CD14-positive monocyte (primary cell): ENCODE results near the gene NLN. TPM values are rescaled to one million over a fixed set of nuclear protein-coding genes. Genes with fewer than 3 reads are reported as not detected.
A peak's percentile ranks its signal among the peaks of the same experiment; 100 is the strongest.

Source experiments
- DNase-seq, 3 donors: peaks; one replicate each; pipeline ENCODE4 v3.0.0-alpha.2; 2011 to 2022
- H2AFZ ChIP-seq: 2 replicates; pipeline ENCODE4 v1.6.0; 2012; ENCODE audit warnings: mild to moderate bottlenecking, low read depth, low read length, inconsistent platforms; ENCODE audit not compliant: insufficient read depth, poor library complexity, severe bottlenecking
- H3K27ac ChIP-seq, 2 donors: 1 replicate in 1 of 2; 2 replicates in 1 of 2; pipeline ENCODE4 v1.5.1; 2012 to 2013; ENCODE audit warnings: low read length in 2 of 2, control low read depth in 1 of 2, inconsistent platforms in 1 of 2, low read depth in 1 of 2, mild to moderate bottlenecking in 1 of 2
- H3K27me3 ChIP-seq, 2 donors: one replicate each; pipeline versions ENCODE4 v1.6.0 to v1.6.1; 2011 to 2013; ENCODE audit warnings: low read length in 2 of 2; ENCODE audit not compliant: control insufficient read depth in 2 of 2, insufficient read depth in 2 of 2
- H3K36me3 ChIP-seq, 2 donors: replicated peaks in 1 of 2; 1 replicate in 1 of 2; 2 replicates in 1 of 2; pipeline versions ENCODE4 v1.5.1 to v1.6.1; 2012 to 2013; ENCODE audit warnings: low read length in 2 of 2, control low read depth in 1 of 2, inconsistent platforms in 1 of 2, mild to moderate bottlenecking in 1 of 2; ENCODE audit not compliant: insufficient read depth in 2 of 2, control insufficient read depth in 1 of 2
- H3K4me1 ChIP-seq, 2 donors: 1 replicate in 1 of 2; 2 replicates in 1 of 2; pipeline versions ENCODE4 v1.5.1 to v1.6.1; 2012 to 2013; ENCODE audit warnings: low read length in 2 of 2, control low read depth in 1 of 2, inconsistent platforms in 1 of 2, mild to moderate bottlenecking in 1 of 2, moderate library complexity in 1 of 2; ENCODE audit not compliant: insufficient read depth in 2 of 2, control insufficient read depth in 1 of 2
- H3K4me2 ChIP-seq: replicated peaks from 2 replicates; pipeline ENCODE3; 2012; ENCODE audit warnings: low read length, moderate library complexity, mild to moderate bottlenecking; ENCODE audit not compliant: poor library complexity, severe bottlenecking; ENCODE audit errors: extremely low read depth
- H3K4me3 ChIP-seq, 3 experiments: fragments of 200-600 bp in 1 of 3; sonication (generic) in 1 of 3; replicated peaks in 1 of 3; 1 replicate in 2 of 3; 2 replicates in 1 of 3; pipeline ENCODE4 v1.5.1; 2011 to 2013; ENCODE audit warnings: low read length in 3 of 3, mild to moderate bottlenecking in 3 of 3, control low read depth in 2 of 3, low read depth in 2 of 3, inconsistent platforms in 1 of 3, moderate library complexity in 1 of 3
- H3K79me2 ChIP-seq: 2 replicates; pipeline ENCODE4 v1.6.0; 2012; ENCODE audit warnings: mild to moderate bottlenecking, control low read depth, inconsistent platforms, low read length, moderate library complexity; ENCODE audit not compliant: insufficient read depth
- H3K9ac ChIP-seq: 2 replicates; pipeline ENCODE4 v1.6.0; 2017; ENCODE audit warnings: low read length, mild to moderate bottlenecking; ENCODE audit not compliant: insufficient read depth, poor library complexity, severe bottlenecking
- H3K9me3 ChIP-seq, 2 donors: replicated peaks in 1 of 2; 1 replicate in 1 of 2; 2 replicates in 1 of 2; pipeline versions ENCODE4 v1.5.1 to v1.6.1; 2012 to 2013; ENCODE audit warnings: low read length in 2 of 2, control low read depth in 1 of 2; ENCODE audit not compliant: control insufficient read depth in 1 of 2, insufficient read depth in 1 of 2
- H4K20me1 ChIP-seq: 2 replicates; pipeline ENCODE4 v1.6.0; 2012; ENCODE audit warnings: mild to moderate bottlenecking, low read length, control low read depth, moderate library complexity; ENCODE audit not compliant: insufficient read depth
- H3K27ac Mint-ChIP-seq, 7 donors: one replicate each; pipeline ENCODE4 v1.8.0; 2020; ENCODE audit warnings: mild to moderate bottlenecking in 7 of 7, mixed read lengths in 7 of 7, moderate library complexity in 6 of 7, inconsistent platforms in 2 of 7
- H3K27me3 Mint-ChIP-seq, 3 donors: one replicate each; pipeline ENCODE4 v1.8.0; 2021 to 2022; ENCODE audit warnings: low read depth in 3 of 3, mild to moderate bottlenecking in 3 of 3, mixed read lengths in 3 of 3, moderate library complexity in 3 of 3, inconsistent platforms in 1 of 3
- H3K36me3 Mint-ChIP-seq, 2 donors: one replicate each; pipeline ENCODE4 v1.8.0; 2020; ENCODE audit warnings: mixed read lengths in 2 of 2, inconsistent platforms in 1 of 2, mild to moderate bottlenecking in 1 of 2
- H3K4me1 Mint-ChIP-seq: one replicate; pipeline ENCODE4 v1.8.0; 2020; ENCODE audit warnings: mild to moderate bottlenecking, mixed read lengths
- H3K4me3 Mint-ChIP-seq, 2 donors: one replicate each; pipeline ENCODE4 v1.8.0; 2020; ENCODE audit warnings: mild to moderate bottlenecking in 2 of 2, mixed read lengths in 2 of 2, moderate library complexity in 1 of 2
- H3K9me3 Mint-ChIP-seq, 7 donors: one replicate each; pipeline ENCODE4 v1.8.0; 2020 to 2022; ENCODE audit warnings: mixed read lengths in 7 of 7, mild to moderate bottlenecking in 6 of 7, moderate library complexity in 6 of 7, inconsistent platforms in 2 of 7
- CTCF ChIP-seq: fragments of 200-600 bp; IDR thresholded peaks from one replicate; pipeline ENCODE4 v1.8.0; 2022; ENCODE audit warnings: antibody characterized with exemption, mild to moderate bottlenecking
- WGBS: methylation state at CpG from one replicate; pipeline ENCODE4 v1.1.5; 2013; ENCODE audit warnings: missing lambda C conversion rate; ENCODE audit not compliant: insufficient coverage; 5-methylcytosine and 5-hydroxymethylcytosine counted together
- intact Hi-C, 2 donors: fragments of 100-400 bp; cut with micrococcal nuclease; formaldehyde crosslinking; loops; one replicate each; pipeline versions ENCODE4 v1.15.0 to v1.15.1; 2023
- polyA plus RNA-seq, 3 donors: library from polyadenylated mRNA; depleted of rRNA in 1 of 3; unstranded in 2 of 3; stranded (reverse) in 1 of 3; fragments of 300-500 nt in 2 of 3; fragments of >200 nt in 1 of 3; fragmentation: Illumina TruSeq in 2 of 3; gene quantifications; 1 replicate in 2 of 3; 2 replicates in 1 of 3; pipeline ENCODE4 v1.2.3, GENCODE V29; 2012 to 2021

The NLN gene
- polyA plus RNA-seq, 3 donors, result 8.7 to 39.2 (median 17.7) TPM

DNA sequence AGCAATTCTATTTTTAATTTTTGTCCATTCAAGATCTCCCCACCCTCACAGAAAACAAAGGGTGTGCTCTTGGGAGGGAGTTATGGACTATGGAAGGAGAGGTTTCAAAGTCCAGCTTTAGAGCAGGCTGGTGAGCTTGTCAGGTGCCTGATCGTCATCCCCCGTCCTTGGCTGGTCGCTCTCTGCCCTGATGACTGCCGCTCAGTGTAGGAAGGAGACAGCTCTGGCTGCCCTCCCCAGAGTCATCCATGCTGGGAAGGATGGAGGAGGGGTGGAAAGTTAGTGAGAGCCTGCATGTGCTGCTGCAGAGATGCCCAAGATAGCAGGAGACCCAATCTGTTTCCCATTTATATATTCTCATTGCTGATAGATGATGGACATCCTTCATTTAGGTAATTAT is 96.6 kb downstream of the NLN start:
- H3K4me3 Mint-ChIP-seq, result no peak overlapping the region
- Histone ChIP-seq H3K4me2 (no peak overlapping the region), H3K4me3 (no peak overlapping the region), H3K36me3 (peaks cover 3 to 14% of the 10 kb centered on the region in 2 donors), H3K27me3 (no peaks in the 10 kb centered on the region), H3K9me3 (no peaks in the 10 kb centered on the region), H3K79me2 (no peaks in the 10 kb centered on the region), H2AFZ (no peak overlapping the region), H3K27ac (no peak overlapping the region), H4K20me1 (no peaks in the 10 kb centered on the region), H3K9ac (no peak overlapping the region), H3K4me1 (peaks cover 43 to 59% of the 10 kb centered on the region in 2 donors)
- 100% methylated on average over 4 of the region's 4 CpGs for WGBS
- peak overlapping the region in 1 of 7 donors; percentile 43 for H3K27ac Mint-ChIP-seq
- H3K27me3 Mint-ChIP-seq, result peaks cover 0 to 2% (median 0%) of the 10 kb centered on the region in 3 donors
- H3K4me1 Mint-ChIP-seq, result peaks cover 59% of the 10 kb centered on the region
- no peaks in the 10 kb centered on the region for H3K9me3 Mint-ChIP-seq
- peaks cover 40 to 50% of the 10 kb centered on the region in 2 donors for H3K36me3 Mint-ChIP-seq
- no peak for DNase-seq
- TF ChIP-seq CTCF, result no peak
- intact Hi-C loops, result no loop called here

GRCh38 chr5:65819215-65819904 is 97.4 kb downstream of the NLN start:
- H3K9me3 Mint-ChIP-seq, result no peaks in the 10 kb centered on the region
- Histone ChIP-seq H3K4me3 (peak overlapping the region in 1 of 3 experiments; percentile 19), H3K9me3 (no peaks in the 10 kb centered on the region), H4K20me1 (no peaks in the 10 kb centered on the region), H3K36me3 (peaks cover 3 to 7% of the 10 kb centered on the region in 2 donors), H2AFZ (peak overlapping the region; percentile 19), H3K79me2 (no peaks in the 10 kb centered on the region), H3K4me1 (peaks cover 43 to 59% of the 10 kb centered on the region in 2 donors), H3K9ac (no peak overlapping the region), H3K27me3 (no peaks in the 10 kb centered on the region), H3K4me2 (peak overlapping the region; percentile 40), H3K27ac (peak overlapping the region in 1 of 2 donors; percentile 49)
- H3K27ac Mint-ChIP-seq, result peak overlapping the region in 6 of 7 donors; percentile 45 to 89 (median 72)
- peaks cover 0 to 2% (median 0%) of the 10 kb centered on the region in 3 donors for H3K27me3 Mint-ChIP-seq
- peaks cover 37 to 46% of the 10 kb centered on the region in 2 donors for H3K36me3 Mint-ChIP-seq
- peak overlapping the region in 1 of 2 donors; percentile 77 for H3K4me3 Mint-ChIP-seq
- peaks cover 59% of the 10 kb centered on the region for H3K4me1 Mint-ChIP-seq
- 0% methylated on average over 1 of the region's 3 CpGs for WGBS
- no peak for TF ChIP-seq CTCF
- intact Hi-C loops, result no loop called here
- no peak for DNase-seq
